Measurements from ENCODE around the gene CDHR2. TPM values are rescaled to one million over a fixed set of nuclear protein-coding genes. Genes with fewer than 3 reads are reported as not detected.

CDHR2 gene
- total and polyA plus RNA-seq, 8 donors, result 0.18 to 0.92 (median 0.32) TPM; not detected in 1

DNA sequence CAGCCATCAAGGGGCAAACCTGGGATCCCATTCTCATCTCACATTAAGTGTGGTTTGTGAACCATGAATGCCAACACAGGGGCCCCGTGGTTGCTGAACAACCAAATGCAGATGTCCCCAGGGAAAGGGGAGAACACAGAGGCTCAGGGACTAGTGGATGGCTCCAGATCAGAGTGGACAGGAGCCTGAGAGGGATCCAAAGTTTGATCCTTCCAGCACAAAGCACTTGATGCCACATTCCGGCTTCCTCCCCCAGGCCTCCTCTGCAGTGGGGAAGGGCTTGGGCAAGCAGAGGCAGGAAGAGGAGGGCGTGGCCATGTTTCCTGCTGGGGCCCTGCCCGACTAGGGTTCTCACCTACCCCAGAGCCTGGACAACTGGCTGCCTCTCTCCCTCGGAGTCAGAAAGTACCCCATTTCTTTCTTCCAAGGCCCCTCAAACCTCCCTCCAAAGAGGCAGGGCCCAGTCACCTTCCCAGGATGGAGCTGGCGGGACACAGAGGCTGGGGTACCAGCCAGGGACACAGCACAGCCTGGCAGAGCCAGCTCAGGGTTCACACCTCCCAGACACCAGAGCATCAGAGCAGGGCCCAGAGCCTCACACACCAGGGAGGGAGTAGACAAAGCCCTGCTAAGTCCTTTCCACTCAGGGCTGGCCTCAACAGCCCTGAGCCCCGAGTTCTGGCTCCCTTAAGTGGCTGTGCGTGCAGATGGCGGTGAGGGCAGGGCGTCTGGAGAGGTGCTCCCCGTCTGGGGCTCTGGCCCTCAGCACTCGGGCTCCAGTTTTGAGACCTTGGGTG is 7.6 kb upstream of the CDHR2 start:
- peaks cover 21 to 61% of the 10 kb centered on the region in 2 donors for H3K4me1 ChIP-seq
- peak overlapping the region; percentile 58 to 94 for H3K27ac ChIP-seq
- H3K4me3 ChIP-seq, result peak overlapping the region in 1 of 2 donors; percentile 73
- intact Hi-C loops (cut with DNase I), result no loop called here
- no peaks in the 10 kb centered on the region for H3K36me3 ChIP-seq
- TF ChIP-seq, protein P1, sequence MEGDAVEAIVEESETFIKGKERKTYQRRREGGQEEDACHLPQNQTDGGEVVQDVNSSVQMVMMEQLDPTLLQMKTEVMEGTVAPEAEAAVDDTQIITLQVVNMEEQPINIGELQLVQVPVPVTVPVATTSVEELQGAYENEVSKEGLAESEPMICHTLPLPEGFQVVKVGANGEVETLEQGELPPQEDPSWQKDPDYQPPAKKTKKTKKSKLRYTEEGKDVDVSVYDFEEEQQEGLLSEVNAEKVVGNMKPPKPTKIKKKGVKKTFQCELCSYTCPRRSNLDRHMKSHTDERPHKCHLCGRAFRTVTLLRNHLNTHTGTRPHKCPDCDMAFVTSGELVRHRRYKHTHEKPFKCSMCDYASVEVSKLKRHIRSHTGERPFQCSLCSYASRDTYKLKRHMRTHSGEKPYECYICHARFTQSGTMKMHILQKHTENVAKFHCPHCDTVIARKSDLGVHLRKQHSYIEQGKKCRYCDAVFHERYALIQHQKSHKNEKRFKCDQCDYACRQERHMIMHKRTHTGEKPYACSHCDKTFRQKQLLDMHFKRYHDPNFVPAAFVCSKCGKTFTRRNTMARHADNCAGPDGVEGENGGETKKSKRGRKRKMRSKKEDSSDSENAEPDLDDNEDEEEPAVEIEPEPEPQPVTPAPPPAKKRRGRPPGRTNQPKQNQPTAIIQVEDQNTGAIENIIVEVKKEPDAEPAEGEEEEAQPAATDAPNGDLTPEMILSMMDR (IDR thresholded peaks at IDR 0.05), result no peak
- DNase-seq, result peak in 3 of 4 donors; percentile 66 to 93 (median 84)
- no peaks in the 10 kb centered on the region for H3K9me3 ChIP-seq
- ATAC-seq, result peak; percentile 7
- H3K27me3 ChIP-seq, result no peaks in the 10 kb centered on the region

DNA sequence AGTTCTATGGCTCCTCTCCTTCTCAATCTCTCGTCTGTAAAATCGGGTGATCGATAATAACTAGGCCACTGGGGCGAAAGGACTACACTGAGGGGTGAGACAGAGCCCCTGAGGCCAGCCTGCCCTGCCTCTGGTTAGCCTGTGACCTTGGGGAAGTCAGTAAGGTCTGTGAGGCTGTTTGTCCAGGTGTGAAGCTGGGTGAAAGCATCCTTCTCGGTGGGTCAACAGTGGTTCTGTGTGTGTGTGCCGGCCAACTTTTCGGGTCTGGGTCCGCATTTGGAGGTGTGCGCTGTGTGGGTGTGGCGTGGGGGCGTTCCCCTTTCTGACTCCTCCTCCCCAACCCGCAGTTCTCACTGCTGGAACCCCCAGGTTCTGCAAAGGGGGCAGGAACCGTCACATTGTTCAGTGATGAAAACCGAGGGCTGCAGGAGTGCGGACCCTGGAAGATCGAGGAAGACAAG is 7.0 kb upstream of the CDHR2 start:
- Histone ChIP-seq H3K27ac (peak overlapping the region; percentile 58 to 94), H3K27me3 (no peaks in the 10 kb centered on the region), H3K36me3 (no peaks in the 10 kb centered on the region), H3K4me1 (peaks cover 21 to 64% of the 10 kb centered on the region in 2 donors), H3K9me3 (no peaks in the 10 kb centered on the region), H3K4me3 (peak overlapping the region; percentile 49 to 73)
- intact Hi-C loops (cut with DNase I), result no loop called here
- peak in 1 of 4 donors; percentile 87 for DNase-seq
- no peak for ATAC-seq
- TF ChIP-seq, protein P1 (IDR thresholded peaks at IDR 0.05), result no peak

DNA sequence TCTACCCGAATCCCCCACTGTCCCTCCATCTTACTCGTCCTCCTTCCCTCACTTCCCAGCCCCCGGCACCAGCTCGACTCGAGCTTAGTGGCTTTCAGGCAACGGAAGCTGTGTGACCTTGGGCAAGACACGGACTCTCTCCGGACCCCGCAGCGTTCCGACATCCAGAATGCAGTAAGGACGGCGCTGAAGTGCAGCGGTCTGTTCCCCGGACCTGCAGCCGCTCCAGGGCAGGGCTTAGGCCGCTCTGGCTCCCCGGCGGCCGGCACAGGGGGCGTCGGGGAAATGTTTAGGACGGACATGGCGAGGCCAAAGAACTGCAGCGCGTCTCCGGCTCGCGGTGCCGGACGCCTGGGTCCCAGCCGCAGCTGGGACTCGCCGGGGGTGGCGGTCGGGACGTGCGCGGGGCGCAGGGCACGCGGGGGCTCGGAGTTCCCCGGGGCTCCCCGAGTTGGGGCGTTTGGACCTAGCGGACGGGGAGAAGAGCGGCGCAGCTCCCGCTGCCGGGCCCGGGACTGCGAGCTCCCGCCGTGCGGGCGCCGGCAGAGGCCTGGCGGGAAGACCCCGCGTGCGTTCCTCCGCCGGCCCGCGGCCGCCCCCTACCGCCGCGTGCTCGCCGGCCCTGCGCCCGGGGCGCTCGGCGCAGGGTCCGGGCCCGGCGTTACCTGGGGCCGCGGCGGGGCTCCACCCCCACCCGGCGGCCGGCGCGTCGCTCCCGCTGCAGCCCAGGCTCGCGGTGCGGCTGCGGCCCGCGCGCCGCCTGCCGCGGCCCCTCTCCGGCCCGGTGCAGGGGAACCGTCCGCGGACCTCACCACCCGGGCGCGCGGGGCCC is 6.3 kb upstream of the CDHR2 start:
- H3K4me3 ChIP-seq, result peak overlapping the region; percentile 49 to 73
- no peaks in the 10 kb centered on the region for H3K36me3 ChIP-seq
- no peaks in the 10 kb centered on the region for H3K27me3 ChIP-seq
- DNase-seq (peak in 1 of 4 donors; percentile 84), ATAC-seq (peak; percentile 31)
- peak overlapping the region; percentile 53 to 94 for H3K27ac ChIP-seq
- peaks cover 21 to 67% of the 10 kb centered on the region in 2 donors for H3K4me1 ChIP-seq
- TF ChIP-seq, protein P1 (IDR thresholded peaks at IDR 0.05), result no peak
- intact Hi-C loops (cut with DNase I), result no loop called here
- no peaks in the 10 kb centered on the region for H3K9me3 ChIP-seq

DNA sequence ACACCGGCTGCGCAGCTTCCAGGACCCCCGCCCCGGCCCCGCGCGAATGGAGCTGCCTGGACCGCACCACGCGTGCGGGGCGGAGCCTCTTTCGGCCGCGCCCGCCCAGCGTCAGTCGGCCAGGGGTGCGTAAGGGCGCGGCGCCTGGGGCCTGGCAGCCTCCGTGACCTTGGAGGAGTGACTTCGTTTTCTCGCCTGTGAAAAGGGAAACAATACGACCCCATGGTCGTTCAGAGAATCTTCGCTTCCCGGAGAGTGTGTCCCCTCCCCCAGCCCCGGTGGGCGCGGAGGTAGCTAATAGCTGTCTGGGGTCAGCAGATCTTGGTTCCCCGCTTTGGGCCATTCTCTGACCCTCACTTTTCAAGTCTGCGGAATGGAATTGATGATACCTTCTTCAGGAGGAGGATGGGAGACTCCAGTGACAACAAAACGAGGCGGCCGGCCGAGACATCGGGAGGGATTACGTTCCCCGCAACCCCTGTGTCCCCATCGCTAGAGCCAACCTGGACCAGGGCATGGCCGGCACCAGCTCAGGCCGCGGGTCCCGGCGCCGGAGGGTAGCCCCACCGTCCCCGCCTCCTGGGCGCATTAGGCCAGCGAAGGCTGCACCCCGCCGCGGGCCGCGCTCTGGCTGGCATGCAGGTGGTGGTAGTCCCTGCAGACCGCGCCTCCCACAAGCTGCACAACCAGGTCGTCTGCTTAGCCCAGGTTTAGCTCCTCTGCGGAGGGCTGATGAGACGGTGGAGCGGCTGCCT is 5.5 kb upstream of the CDHR2 start:
- peaks cover 17 to 64% of the 10 kb centered on the region in 2 donors for H3K4me1 ChIP-seq

More for the DNA sequence above, 5.5 kb upstream of the CDHR2 start:
- TF ChIP-seq, protein P1 (IDR thresholded peaks at IDR 0.05), result no peak
- H3K9me3 ChIP-seq, result no peaks in the 10 kb centered on the region
- DNase-seq, result peak in 3 of 4 donors; percentile 74 to 95 (median 77)
- H3K27me3 ChIP-seq, result no peaks in the 10 kb centered on the region
- intact Hi-C loops (cut with DNase I), result no loop called here
- H3K4me3 ChIP-seq, result peak overlapping the region; percentile 40 to 73
- peak; percentile 92 for ATAC-seq
- no peaks in the 10 kb centered on the region for H3K36me3 ChIP-seq
- H3K27ac ChIP-seq, result peak overlapping the region; percentile 71 to 94

Measured in left lung (tissue), 10 donors.